NT2/D1 (cell line): ENCODE results near the gene GPR15LG.

ENCODE experiments used
- DNase-seq: peaks from one replicate; pipeline ENCODE4 v3.0.0-alpha.2; 2011; ENCODE audit warnings: low read depth, low spot score
- H3K27me3 ChIP-seq: 2 replicates; pipeline ENCODE4 v1.6.0; 2011; ENCODE audit warnings: mild to moderate bottlenecking; ENCODE audit not compliant: insufficient read length, insufficient read depth
- H3K36me3 ChIP-seq: 2 replicates; pipeline ENCODE4 v1.6.1; 2011; ENCODE audit warnings: mild to moderate bottlenecking, low read length, mixed read lengths; ENCODE audit not compliant: insufficient read depth, insufficient read length
- H3K4me1 ChIP-seq: 2 replicates; pipeline ENCODE4 v1.5.1; 2011; ENCODE audit not compliant: insufficient read depth, insufficient read length
- H3K4me3 ChIP-seq: 2 replicates; pipeline ENCODE4 v1.5.1; 2011; ENCODE audit warnings: low read depth; ENCODE audit not compliant: insufficient read length
- H3K9ac ChIP-seq: 2 replicates; pipeline ENCODE4 v1.6.0; 2011; ENCODE audit warnings: low read depth; ENCODE audit not compliant: insufficient read length
- H3K9me3 ChIP-seq: 2 replicates; pipeline ENCODE4 v1.5.1; 2011; ENCODE audit warnings: mild to moderate bottlenecking, low read length; ENCODE audit not compliant: insufficient read depth
- SUZ12 ChIP-seq: IDR thresholded peaks from 2 replicates; pipeline ENCODE4 v1.6.1; 2011; ENCODE audit not compliant: insufficient read length, insufficient read depth; ENCODE audit errors: extremely low read depth
- YY1 ChIP-seq: IDR thresholded peaks from 2 replicates; pipeline ENCODE4 v1.6.1; 2011; ENCODE audit not compliant: insufficient read length, insufficient read depth
- ZNF274 ChIP-seq: IDR thresholded peaks from 2 replicates; pipeline ENCODE4 v1.6.1; 2011; ENCODE audit warnings: mild to moderate bottlenecking, low read depth, low read length

The GPR15LG gene

GRCh38 chr10:84156009-84156408, 17.6 kb upstream of the GPR15LG start:
- no peak overlapping the region for H3K4me3 ChIP-seq
- TF ChIP-seq YY1 (no peak), ZNF274 (no peak), SUZ12 (no peak)
- H3K27me3 ChIP-seq, result no peaks in the 10 kb centered on the region
- H3K4me1 ChIP-seq, result peaks cover 5% of the 10 kb centered on the region
- H3K9me3 ChIP-seq, result no peaks in the 10 kb centered on the region
- DNase-seq, result no peak
- H3K9ac ChIP-seq, result no peak overlapping the region
- peaks cover 24% of the 10 kb centered on the region for H3K36me3 ChIP-seq

GRCh38 chr10:84156768-84157167, 16.8 kb upstream of the GPR15LG start:
- TF ChIP-seq ZNF274 (no peak), YY1 (no peak), SUZ12 (no peak)
- H3K4me3 ChIP-seq, result no peak overlapping the region
- no peak for DNase-seq
- no peak overlapping the region for H3K9ac ChIP-seq
- H3K36me3 ChIP-seq, result peaks cover 20% of the 10 kb centered on the region
- peaks cover 6% of the 10 kb centered on the region for H3K4me1 ChIP-seq
- no peaks in the 10 kb centered on the region for H3K9me3 ChIP-seq
- H3K27me3 ChIP-seq, result no peaks in the 10 kb centered on the region

GRCh38 chr10:84158061-84158460, 15.5 kb upstream of the GPR15LG start:
- TF ChIP-seq SUZ12 (no peak), ZNF274 (no peak), YY1 (no peak)
- Histone ChIP-seq H3K9me3 (no peaks in the 10 kb centered on the region), H3K27me3 (no peaks in the 10 kb centered on the region), H3K36me3 (peaks cover 11% of the 10 kb centered on the region), H3K4me1 (peaks cover 9% of the 10 kb centered on the region), H3K9ac (no peak overlapping the region), H3K4me3 (no peak overlapping the region)
- DNase-seq, result no peak

GRCh38 chr10:84158550-84158949, 15.1 kb upstream of the GPR15LG start:
- TF ChIP-seq YY1, result no peak
- TF ChIP-seq ZNF274, result no peak
- no peak for TF ChIP-seq SUZ12
- Histone ChIP-seq H3K27me3 (no peaks in the 10 kb centered on the region), H3K36me3 (peaks cover 7% of the 10 kb centered on the region), H3K9me3 (no peaks in the 10 kb centered on the region), H3K4me3 (no peak overlapping the region), H3K4me1 (peaks cover 9% of the 10 kb centered on the region), H3K9ac (no peak overlapping the region)
- DNase-seq, result no peak

- Histone ChIP-seq H3K9me3 (no peaks in the 10 kb centered on the region), H3K27me3 (no peaks in the 10 kb centered on the region), H3K4me3 (no peak overlapping the region), H3K4me1 (peaks cover 9% of the 10 kb centered on the region), H3K9ac (peak overlapping the region; percentile 5), H3K36me3 (peaks cover 2% of the 10 kb centered on the region)
- no peak for DNase-seq
- TF ChIP-seq SUZ12 (no peak), YY1 (no peak), ZNF274 (no peak)
Measured at GRCh38 chr10:84159076-84159685, 14.4 kb upstream of the GPR15LG start.

DNA sequence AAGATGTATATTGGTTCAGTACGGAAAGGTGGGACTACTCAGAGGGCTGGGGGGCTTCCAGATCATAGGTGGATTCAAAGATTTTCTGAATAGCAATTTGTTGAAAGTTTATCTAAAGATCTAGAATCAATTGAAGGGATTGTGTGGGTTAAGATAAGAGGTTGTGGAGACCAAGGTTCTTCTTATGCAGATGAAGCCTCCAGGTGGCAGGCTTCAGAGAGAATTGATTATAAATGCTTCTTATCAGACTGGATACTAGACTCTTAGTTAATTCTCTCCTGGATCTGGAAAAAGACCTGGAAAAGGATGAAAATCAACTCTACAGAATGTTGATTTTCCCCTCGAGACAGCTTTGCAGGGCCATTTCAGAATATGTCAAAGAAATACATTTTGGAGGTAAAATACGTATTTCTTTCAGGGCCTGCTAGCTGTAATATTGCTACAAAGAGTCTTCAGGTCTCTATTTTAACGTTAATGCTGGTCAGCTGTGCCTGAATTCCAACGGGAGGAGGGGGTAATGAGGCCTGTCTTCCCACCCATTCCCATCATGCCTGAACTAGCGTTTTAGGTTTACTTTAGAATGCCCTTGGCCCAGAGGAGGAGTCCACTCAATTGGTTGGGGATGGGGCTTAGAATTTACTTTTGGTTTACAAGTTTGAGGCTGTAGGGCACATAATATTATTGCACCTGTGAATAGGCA, 12.8 kb upstream of the GPR15LG start:
- no peak for DNase-seq
- Histone ChIP-seq H3K9me3 (no peaks in the 10 kb centered on the region), H3K4me1 (peaks cover 6% of the 10 kb centered on the region), H3K9ac (no peak overlapping the region), H3K27me3 (no peaks in the 10 kb centered on the region), H3K4me3 (no peak overlapping the region), H3K36me3 (no peaks in the 10 kb centered on the region)
- no peak for TF ChIP-seq YY1
- no peak for TF ChIP-seq ZNF274
- no peak for TF ChIP-seq SUZ12

DNA sequence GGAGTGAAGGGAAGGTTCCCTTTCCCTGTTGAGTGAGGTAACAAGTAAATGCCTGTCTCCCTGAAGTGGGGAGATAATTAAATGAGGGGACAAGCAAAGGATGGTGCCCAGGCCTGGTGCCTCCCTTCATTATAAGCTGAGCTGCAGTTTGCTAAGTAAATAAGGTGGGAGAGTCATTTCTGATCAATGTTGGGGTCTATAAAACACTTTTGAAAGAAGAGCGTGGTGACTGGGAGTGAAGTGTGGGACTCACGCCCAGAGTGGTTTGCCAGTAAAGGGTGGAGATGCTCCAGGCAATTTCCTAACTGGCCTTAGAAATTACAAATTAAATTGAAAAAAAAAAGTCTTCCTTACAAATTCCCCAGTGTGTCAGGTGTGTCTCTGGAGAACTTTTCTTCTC, 9.6 kb upstream of the GPR15LG start:
- H3K4me3 ChIP-seq, result no peak overlapping the region
- peaks cover 6% of the 10 kb centered on the region for H3K4me1 ChIP-seq
- no peaks in the 10 kb centered on the region for H3K36me3 ChIP-seq
- H3K9me3 ChIP-seq, result no peaks in the 10 kb centered on the region; the same call in 1 of the 2 replicates
- DNase-seq, result no peak
- TF ChIP-seq ZNF274, result no peak
- no peak for TF ChIP-seq SUZ12
- TF ChIP-seq YY1, result no peak
- H3K9ac ChIP-seq, result no peak overlapping the region
- no peaks in the 10 kb centered on the region for H3K27me3 ChIP-seq
